DOHH2 (cell line): Measurements from ENCODE around the gene STAT5A.
"Not testable (repeated sequence)": the region's sequence is repeated elsewhere in the genome, so short reads cannot be mapped to it uniquely, and the experiment has no call there.

ENCODE experiments used
- H3F3A ChIP-seq: fragments of 200-600 bp; sonication (generic), shearing (Covaris generic); 2 replicates; pipeline ENCODE4 v1.6.0; 2016; ENCODE audit warnings: antibody characterized with exemption, mild to moderate bottlenecking; ENCODE audit not compliant: control insufficient read depth, insufficient read depth
- H3K27ac ChIP-seq: fragments of 200-600 bp; sonication (generic); 2 replicates; pipeline ENCODE4 v1.5.1; 2014; ENCODE audit warnings: low read depth, mild to moderate bottlenecking, low read length, moderate library complexity
- H3K27me3 ChIP-seq: fragments of 200-600 bp; sonication (generic); 2 replicates; pipeline ENCODE4 v1.6.1; 2014; ENCODE audit warnings: mild to moderate bottlenecking, low read length, mixed read lengths; ENCODE audit not compliant: control insufficient read depth
- H3K36me3 ChIP-seq: fragments of 200-600 bp; sonication (generic); 2 replicates; pipeline ENCODE4 v1.6.1; 2014; ENCODE audit warnings: mild to moderate bottlenecking, low read length, moderate library complexity, mixed read lengths; ENCODE audit not compliant: control insufficient read depth
- H3K4me1 ChIP-seq: fragments of 200-600 bp; sonication (generic); 2 replicates; pipeline ENCODE4 v1.6.1; 2014; ENCODE audit warnings: mild to moderate bottlenecking, low read length, mixed read lengths; ENCODE audit not compliant: control insufficient read depth
- H3K4me2 ChIP-seq: fragments of 200-600 bp; sonication (generic); 2 replicates; pipeline ENCODE4 v1.6.0; 2014; ENCODE audit warnings: mild to moderate bottlenecking, low read length, moderate library complexity
- H3K4me3 ChIP-seq: fragments of 200-600 bp; sonication (generic); 2 replicates; pipeline ENCODE4 v1.5.1; 2014; ENCODE audit warnings: mild to moderate bottlenecking, low read length, mixed read lengths
- H3K79me2 ChIP-seq: fragments of 200-600 bp; sonication (generic); 2 replicates; pipeline ENCODE4 v1.6.1; 2014; ENCODE audit warnings: mild to moderate bottlenecking, low read length, mixed read lengths; ENCODE audit not compliant: control insufficient read depth
- H3K9me2 ChIP-seq: fragments of 200-600 bp; sonication (generic); replicated peaks from 2 replicates; pipeline ENCODE4 v1.6.1; 2014; ENCODE audit warnings: mild to moderate bottlenecking, low read length, mixed read lengths; ENCODE audit not compliant: control insufficient read depth
- H3K9me3 ChIP-seq: fragments of 200-600 bp; sonication (generic); 2 replicates; pipeline ENCODE4 v1.6.1; 2014; ENCODE audit warnings: antibody characterized with exemption, low read length, mixed read lengths; ENCODE audit not compliant: control insufficient read depth, insufficient read depth
- H4K20me1 ChIP-seq: fragments of 200-600 bp; sonication (generic); 2 replicates; pipeline ENCODE4 v1.6.0; 2014; ENCODE audit warnings: low read depth, mild to moderate bottlenecking, antibody characterized with exemption, low read length, moderate library complexity; ENCODE audit not compliant: control insufficient read depth, insufficient read depth
- EZH2phosphoT487 ChIP-seq: fragments of 200-600 bp; sonication (generic); IDR thresholded peaks from 2 replicates; pipeline ENCODE4 v1.6.1; 2017; ENCODE audit warnings: borderline replicate concordance, mild to moderate bottlenecking, antibody characterized with exemption, low read length, moderate library complexity, mixed read lengths
- TF ChIP-seq, protein P1 (sequence below): fragments of 200-600 bp; sonication (generic); IDR thresholded peaks from one replicate; pipeline ENCODE4 v1.5.1; 2014; ENCODE audit warnings: antibody characterized with exemption, mild to moderate bottlenecking, low read depth, low read length; ENCODE audit not compliant: poor library complexity, severe bottlenecking

Gene STAT5A

DNA sequence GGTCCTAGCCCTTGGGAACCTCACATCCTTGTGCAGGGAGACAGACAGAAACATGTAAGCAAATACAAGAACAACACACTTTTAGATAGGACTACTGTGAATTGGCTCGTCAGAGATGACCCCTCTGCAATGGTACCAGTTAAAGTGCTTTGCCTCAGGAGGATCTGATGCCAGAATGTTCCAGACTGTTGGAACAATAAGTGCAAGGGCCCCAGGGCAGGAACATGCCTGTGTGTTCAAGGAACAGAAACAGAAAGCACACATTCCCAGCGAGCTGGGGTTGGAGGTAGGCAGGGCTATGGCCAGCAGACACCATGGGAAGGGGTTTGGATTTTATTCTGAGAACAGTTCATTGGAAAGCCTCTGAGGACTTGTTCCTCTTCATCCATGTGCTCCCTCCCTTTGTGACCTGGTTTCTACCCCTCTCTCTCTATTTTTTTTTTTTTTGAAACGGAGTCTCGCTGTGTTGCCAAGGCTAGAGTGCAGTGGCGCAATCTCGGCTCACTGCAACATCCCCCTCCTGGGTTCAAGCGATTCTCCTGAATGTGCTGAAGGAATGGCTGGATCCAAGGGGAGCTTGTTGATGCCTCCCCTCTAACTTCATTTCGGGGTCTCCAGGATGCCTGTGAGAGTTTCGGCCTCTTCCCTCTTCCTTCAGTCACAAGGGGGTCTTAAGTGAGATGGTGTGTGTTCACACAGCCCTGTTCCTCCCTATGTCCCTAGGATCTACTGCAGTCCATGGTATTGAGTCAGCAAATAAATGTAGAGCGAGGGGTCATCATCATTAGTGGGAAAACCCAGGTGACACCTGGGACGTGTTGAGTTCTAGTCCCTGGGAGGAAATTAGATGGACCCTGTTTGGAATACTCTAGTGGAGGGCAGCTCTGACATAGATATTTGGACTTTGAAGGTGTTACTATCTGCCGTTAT is 6.4 kb downstream of the STAT5A start:
- Histone ChIP-seq H3K4me3 (no peak overlapping the region), H3K4me1 (peaks cover 1% of the 10 kb centered on the region), H4K20me1 (no peaks in the 10 kb centered on the region; the same call in 1 of the 2 replicates), H3K27me3 (peaks cover under 1% of the 10 kb centered on the region; the same call in 1 of the 2 replicates), H3K9me3 (no peaks in the 10 kb centered on the region), H3K4me2 (no peak overlapping the region), H3K79me2 (no peaks in the 10 kb centered on the region), H3K9me2 (no peaks in the 10 kb centered on the region), H3F3A (no peaks in the 10 kb centered on the region), H3K36me3 (peaks cover 5% of the 10 kb centered on the region; the same call in 1 of the 2 replicates), H3K27ac (no peak overlapping the region)
- TF ChIP-seq, protein P1, sequence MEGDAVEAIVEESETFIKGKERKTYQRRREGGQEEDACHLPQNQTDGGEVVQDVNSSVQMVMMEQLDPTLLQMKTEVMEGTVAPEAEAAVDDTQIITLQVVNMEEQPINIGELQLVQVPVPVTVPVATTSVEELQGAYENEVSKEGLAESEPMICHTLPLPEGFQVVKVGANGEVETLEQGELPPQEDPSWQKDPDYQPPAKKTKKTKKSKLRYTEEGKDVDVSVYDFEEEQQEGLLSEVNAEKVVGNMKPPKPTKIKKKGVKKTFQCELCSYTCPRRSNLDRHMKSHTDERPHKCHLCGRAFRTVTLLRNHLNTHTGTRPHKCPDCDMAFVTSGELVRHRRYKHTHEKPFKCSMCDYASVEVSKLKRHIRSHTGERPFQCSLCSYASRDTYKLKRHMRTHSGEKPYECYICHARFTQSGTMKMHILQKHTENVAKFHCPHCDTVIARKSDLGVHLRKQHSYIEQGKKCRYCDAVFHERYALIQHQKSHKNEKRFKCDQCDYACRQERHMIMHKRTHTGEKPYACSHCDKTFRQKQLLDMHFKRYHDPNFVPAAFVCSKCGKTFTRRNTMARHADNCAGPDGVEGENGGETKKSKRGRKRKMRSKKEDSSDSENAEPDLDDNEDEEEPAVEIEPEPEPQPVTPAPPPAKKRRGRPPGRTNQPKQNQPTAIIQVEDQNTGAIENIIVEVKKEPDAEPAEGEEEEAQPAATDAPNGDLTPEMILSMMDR, result no peak
- TF ChIP-seq EZH2phosphoT487, result no peak

DNA sequence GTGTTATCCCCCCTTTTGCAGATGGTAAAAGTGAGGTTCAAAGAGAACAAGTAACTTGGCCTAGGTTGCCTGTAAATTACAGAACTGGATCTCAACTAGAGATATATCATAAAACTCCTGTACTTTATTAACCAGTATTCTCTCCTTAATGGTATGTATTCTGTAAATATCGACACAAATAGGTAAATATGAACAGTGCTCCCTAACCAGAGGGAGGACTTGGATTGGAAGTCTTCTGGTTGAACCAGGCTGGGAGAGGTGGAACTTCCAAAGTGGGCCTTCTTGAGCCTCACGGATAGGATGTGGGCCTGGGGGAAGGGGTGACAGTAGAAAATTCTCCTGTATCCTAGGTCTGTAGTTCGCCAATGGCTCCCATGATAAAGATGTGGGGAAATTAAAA is 7.7 kb downstream of the STAT5A start:
- Histone ChIP-seq H3K9me2 (no peaks in the 10 kb centered on the region), H3K4me2 (no peak overlapping the region), H3K4me3 (no peak overlapping the region), H3K9me3 (no peaks in the 10 kb centered on the region), H3K36me3 (peaks cover 5% of the 10 kb centered on the region; the same call in 1 of the 2 replicates), H3K4me1 (no peaks in the 10 kb centered on the region), H3K27me3 (no peaks in the 10 kb centered on the region), H3K79me2 (no peaks in the 10 kb centered on the region), H4K20me1 (no peaks in the 10 kb centered on the region), H3K27ac (no peak overlapping the region), H3F3A (no peaks in the 10 kb centered on the region)
- TF ChIP-seq, protein P1, result no peak
- no peak for TF ChIP-seq EZH2phosphoT487

DNA sequence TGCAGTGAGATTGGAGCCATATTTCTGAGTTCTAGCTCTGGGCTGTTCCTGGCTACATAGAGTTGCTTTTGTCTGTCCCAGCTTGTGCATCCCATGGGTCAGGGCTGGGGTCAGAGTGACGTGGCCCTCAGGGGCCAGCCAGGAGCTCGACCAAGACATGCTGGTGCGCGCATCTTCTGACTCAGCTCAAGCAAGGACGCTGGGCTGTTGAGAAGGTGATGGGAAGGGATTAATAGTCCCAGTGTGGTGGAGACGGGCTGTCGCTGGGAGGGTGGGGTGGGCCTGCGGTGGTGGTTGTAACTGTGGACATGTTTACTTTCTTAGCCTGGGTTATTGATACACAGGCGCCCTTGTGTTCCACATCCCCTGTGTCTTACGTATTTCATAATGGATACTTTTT is 9.5 kb downstream of the STAT5A start:
- H3K9me2 ChIP-seq, H3F3A ChIP-seq, H3K27ac ChIP-seq, H3K4me2 ChIP-seq, H3K9me3 ChIP-seq, H3K79me2 ChIP-seq, H3K27me3 ChIP-seq, H4K20me1 ChIP-seq, H3K4me3 ChIP-seq, H3K36me3 ChIP-seq, H3K4me1 ChIP-seq: not testable (repeated sequence)

DNA sequence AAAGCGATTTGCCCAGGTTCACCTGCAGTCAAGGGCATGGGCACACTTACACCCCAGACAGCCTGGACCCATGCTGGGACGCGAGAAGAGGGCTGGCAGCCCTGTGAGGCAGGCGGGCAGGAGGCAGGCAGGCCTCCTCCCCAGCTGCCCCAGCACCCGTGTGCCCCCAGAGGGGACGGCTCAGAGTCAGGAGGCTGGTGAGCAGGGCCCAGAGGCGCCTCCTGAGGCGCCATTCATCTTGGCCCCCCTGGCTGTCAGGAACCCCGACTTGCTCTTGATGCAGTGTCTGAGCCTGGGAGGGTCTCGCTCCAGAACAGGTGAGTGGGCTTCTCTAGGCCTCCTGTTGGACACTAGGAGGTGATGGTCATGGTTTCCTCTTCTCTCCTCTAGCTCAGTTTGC is 11.1 kb downstream of the STAT5A start:
- not testable (repeated sequence) for H3K36me3 ChIP-seq, H3K27ac ChIP-seq, H3F3A ChIP-seq, H3K4me2 ChIP-seq, H3K4me3 ChIP-seq, H3K79me2 ChIP-seq, H4K20me1 ChIP-seq, H3K4me1 ChIP-seq, H3K27me3 ChIP-seq, H3K9me3 ChIP-seq, H3K9me2 ChIP-seq

DNA sequence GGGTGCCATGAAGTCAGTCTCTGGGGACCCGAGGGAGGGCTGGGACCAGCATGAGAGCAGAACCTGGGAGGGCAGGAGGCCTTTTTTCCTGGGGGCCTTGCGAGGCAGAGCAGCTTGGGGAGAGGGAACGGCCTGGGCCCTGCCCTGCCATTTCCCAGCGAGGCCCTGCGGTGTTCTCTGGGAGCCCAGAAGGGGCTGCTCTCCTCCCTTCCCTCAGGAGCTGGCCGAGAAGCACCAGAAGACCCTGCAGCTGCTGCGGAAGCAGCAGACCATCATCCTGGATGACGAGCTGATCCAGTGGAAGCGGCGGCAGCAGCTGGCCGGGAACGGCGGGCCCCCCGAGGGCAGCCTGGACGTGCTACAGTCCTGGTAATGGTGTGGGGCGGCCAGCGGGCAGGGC is 11.6 kb downstream of the STAT5A start:
- H3K9me2 ChIP-seq, H3K4me1 ChIP-seq, H3K27me3 ChIP-seq, H3K4me3 ChIP-seq, H3F3A ChIP-seq, H3K9me3 ChIP-seq, H4K20me1 ChIP-seq, H3K79me2 ChIP-seq, H3K36me3 ChIP-seq, H3K4me2 ChIP-seq, H3K27ac ChIP-seq: not testable (repeated sequence)
